RWPE2 (cell line): ENCODE results near the gene KRT4.

Experiments
- ATAC-seq: fragments of 200-7000 bp; cut with Tn5 transposase; 3 replicates; pipeline ENCODE4 v1.9.1; 2021; ENCODE audit warnings: low read depth
- DNase-seq: peaks from one replicate; pipeline ENCODE4 v3.0.0-alpha.2; 2020; ENCODE audit warnings: low spot score
- H3K27ac ChIP-seq: fragments of 450-650 bp; 2 replicates; pipeline ENCODE4 v1.5.1; 2017; ENCODE audit warnings: mild to moderate bottlenecking; ENCODE audit not compliant: poor library complexity, severe bottlenecking
- H3K27me3 ChIP-seq: fragments of 250-450 bp; sonication (Bioruptor Pico); 2 replicates; pipeline ENCODE4 v1.5.1; 2021; ENCODE audit warnings: mild to moderate bottlenecking, moderate library complexity; ENCODE audit not compliant: insufficient read depth, poor library complexity, severe bottlenecking
- H3K36me3 ChIP-seq: fragments of 250-450 bp; sonication (Bioruptor Pico); 2 replicates; pipeline ENCODE4 v1.5.1; 2020; ENCODE audit warnings: low read depth, mild to moderate bottlenecking, moderate library complexity
- H3K4me1 ChIP-seq: fragments of 250-450 bp; sonication (Bioruptor Pico); 2 replicates; pipeline ENCODE4 v1.5.1; 2021; ENCODE audit warnings: mild to moderate bottlenecking, moderate library complexity; ENCODE audit not compliant: insufficient read depth, poor library complexity, severe bottlenecking
- H3K4me3 ChIP-seq: fragments of 250-450 bp; sonication (Bioruptor Pico); 2 replicates; pipeline ENCODE4 v1.5.1; 2021; ENCODE audit warnings: mild to moderate bottlenecking, moderate library complexity; ENCODE audit not compliant: severe bottlenecking
- H3K9me3 ChIP-seq: fragments of 250-450 bp; sonication (Bioruptor Pico); 2 replicates; pipeline ENCODE4 v1.5.1; 2021; ENCODE audit warnings: mild to moderate bottlenecking, moderate library complexity; ENCODE audit not compliant: severe bottlenecking
- CTCF ChIP-seq: fragments of 450-650 bp; IDR thresholded peaks from one replicate; pipeline ENCODE4 v1.5.1; 2017; ENCODE audit warnings: mild to moderate bottlenecking, moderate library complexity; ENCODE audit not compliant: poor library complexity, severe bottlenecking

Gene KRT4

GRCh38 chr12:52778833-52779232 lies 35.1 kb downstream of the KRT4 start:
- Histone ChIP-seq H3K9me3 (no peaks in the 10 kb centered on the region), H3K4me3 (no peak overlapping the region), H3K27ac (no peak overlapping the region), H3K27me3 (peaks cover 6% of the 10 kb centered on the region), H3K4me1 (no peaks in the 10 kb centered on the region), H3K36me3 (no peaks in the 10 kb centered on the region)
- ATAC-seq = no peak
- TF ChIP-seq CTCF = no peak
- DNase-seq = no peak

- no peak overlapping the region for H3K27ac ChIP-seq
- H3K4me3 ChIP-seq = no peak overlapping the region
- H3K27me3 ChIP-seq = peaks cover 8% of the 10 kb centered on the region
- ATAC-seq = no peak
- no peaks in the 10 kb centered on the region for H3K4me1 ChIP-seq
- H3K9me3 ChIP-seq = no peaks in the 10 kb centered on the region
- no peak for TF ChIP-seq CTCF
- no peaks in the 10 kb centered on the region for H3K36me3 ChIP-seq
- DNase-seq = no peak
These were observed 36.4 kb downstream of the KRT4 start for GRCh38 chr12:52777566-52777965.

- Histone ChIP-seq H3K4me1 (no peaks in the 10 kb centered on the region), H3K9me3 (no peaks in the 10 kb centered on the region), H3K4me3 (no peak within 1 kb of the TSS), H3K27me3 (peaks cover 8% of the 10 kb centered on the region), H3K36me3 (no peaks in the 10 kb centered on the region), H3K27ac (no peak within 1 kb of the TSS)
- TF ChIP-seq CTCF = no peak
- ATAC-seq (no peak), DNase-seq (no peak)
These were observed 37.0 kb downstream of the KRT4 start, which contains the start of gene KRT76 for GRCh38 chr12:52776913-52777395. Gene KRT76 (minus strand): TSS chr12:52777345. CDS start chr12:52777291, 54 bp downstream.

- Histone ChIP-seq H3K27ac (no peak overlapping the region), H3K4me3 (no peak overlapping the region), H3K36me3 (no peaks in the 10 kb centered on the region), H3K27me3 (peaks cover 8% of the 10 kb centered on the region), H3K4me1 (no peaks in the 10 kb centered on the region), H3K9me3 (no peaks in the 10 kb centered on the region)
- DNase-seq (no peak), ATAC-seq (no peak)
- TF ChIP-seq CTCF = no peak
These were observed 37.5 kb downstream of the KRT4 start for GRCh38 chr12:52776435-52776834.

GRCh38 chr12:52774629-52775250 lies 39.2 kb downstream of the KRT4 start:
- no peaks in the 10 kb centered on the region for H3K4me1 ChIP-seq
- H3K9me3 ChIP-seq = no peaks in the 10 kb centered on the region
- H3K36me3 ChIP-seq = no peaks in the 10 kb centered on the region
- DNase-seq (no peak), ATAC-seq (no peak)
- no peak overlapping the region for H3K27ac ChIP-seq
- H3K27me3 ChIP-seq = peaks cover 8% of the 10 kb centered on the region
- H3K4me3 ChIP-seq = no peak overlapping the region
- TF ChIP-seq CTCF = no peak
